ENCODE measurements around the gene NAPA.

- TF ChIP-seq POLR2A (IDR thresholded peaks at IDR 0.05) (no peak), CTCF (IDR thresholded peaks at IDR 0.05) (no peak)
Measured at GRCh38 chr19:47487551-47488515, 27.0 kb downstream of the NAPA start.

All from ovary (tissue), 3 donors.